ENCODE data around the gene SRRD. TPM values are rescaled to one million over a fixed set of nuclear protein-coding genes. Genes with fewer than 3 reads are reported as not detected.
A peak's percentile ranks its signal among the peaks of the same experiment; 100 is the strongest.

Gene SRRD, protein sequence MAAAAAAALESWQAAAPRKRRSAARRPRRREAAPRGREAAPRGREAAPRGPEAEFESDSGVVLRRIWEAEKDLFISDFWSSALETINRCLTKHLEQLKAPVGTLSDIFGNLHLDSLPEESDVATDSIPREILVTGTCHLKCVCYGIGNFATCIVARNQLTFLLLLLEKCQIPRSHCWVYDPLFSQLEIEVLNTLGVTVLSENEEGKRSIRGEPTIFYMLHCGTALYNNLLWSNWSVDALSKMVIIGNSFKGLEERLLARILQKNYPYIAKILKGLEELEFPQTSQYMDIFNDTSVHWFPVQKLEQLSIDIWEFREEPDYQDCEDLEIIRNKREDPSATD
- 20.7 and 23.1 TPM in 2 replicates for total RNA-seq (2014; rRNA removed; shearing (Covaris generic))
- total RNA-seq (2022): 33.0 and 36.6 TPM in 2 replicates
- percentile 83 among the genes with signal in this experiment for Bru-seq, nascent RNA
- BruChase-seq, experiment 1, labeled RNA remaining after a 6-hour chase: percentile 76 among the genes with signal in this experiment
- BruChase-seq, experiment 2, labeled RNA remaining after a 2-hour chase: percentile 87 among the genes with signal in this experiment
- long read RNA-seq, full-length matches to known transcripts: 47 of 59 reads
- long read RNA-seq, partial matches to known transcripts: 1 of 59 reads
- long read RNA-seq, other reads (novel, unspliced or antisense): 11 of 59 reads

DNA sequence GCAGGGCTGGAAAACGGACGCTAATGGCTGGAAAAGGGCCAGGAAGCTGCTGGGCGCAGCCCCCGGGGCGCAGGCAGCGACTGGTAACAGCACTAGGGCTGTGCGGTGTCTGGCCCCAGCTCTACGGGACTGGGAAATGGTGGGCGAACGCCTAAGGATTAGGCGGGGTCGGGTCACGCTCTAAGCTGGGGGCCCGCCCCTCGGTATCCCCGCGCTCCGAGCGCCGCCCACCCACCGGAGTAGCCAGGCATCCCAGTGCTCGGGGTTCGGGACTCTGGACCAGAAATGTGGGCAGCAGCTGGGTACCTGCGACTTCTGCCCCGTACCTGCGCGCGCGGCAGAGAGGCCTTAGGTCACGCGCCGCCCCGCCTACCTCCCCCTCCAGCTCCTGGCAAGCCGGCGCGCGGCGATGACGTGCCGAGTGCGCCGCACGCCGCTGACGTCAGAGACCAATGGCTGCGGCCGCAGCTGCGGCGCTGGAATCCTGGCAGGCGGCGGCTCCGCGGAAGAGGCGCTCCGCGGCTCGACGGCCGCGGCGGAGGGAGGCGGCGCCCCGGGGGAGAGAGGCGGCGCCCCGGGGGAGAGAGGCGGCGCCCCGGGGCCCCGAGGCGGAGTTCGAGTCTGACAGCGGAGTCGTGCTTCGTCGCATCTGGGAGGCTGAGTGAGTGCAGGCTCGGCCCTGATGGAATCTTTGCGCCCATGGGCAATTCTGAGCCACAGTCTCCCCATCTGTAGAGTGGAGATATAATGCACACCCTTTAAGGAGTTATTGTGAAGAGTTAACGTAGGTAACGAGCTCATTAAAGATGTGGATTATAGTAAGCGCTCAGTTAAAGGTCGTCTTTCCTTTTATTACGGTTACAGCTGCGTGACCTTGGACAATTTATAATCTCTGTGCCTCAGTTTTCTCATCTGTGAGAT is at the start of gene SRRD, which contains the start of gene HPS4:
TSS of gene SRRD (plus strand) at position 439 of the 921 bp plus-strand sequence. CDS start at position 453, 14 bp downstream.
TSS of gene HPS4 (minus strand) at position 345 of the 921 bp plus-strand sequence. CDS start 2,021 bp downstream, outside the sequence.
- Histone ChIP-seq H3K4me1 (ENCODE audit: insufficient read depth, low read length, poor library complexity, severe bottlenecking) (peaks cover 69% of the 10 kb centered on the region), H3K9me2 (ENCODE audit: insufficient read depth, low read length) (no peaks in the 10 kb centered on the region), H3K9me3 (ENCODE audit: low read length) (no peaks in the 10 kb centered on the region), H3K4me2 (ENCODE audit: low read length) (peak within 1 kb of the TSS; percentile 92), H3K36me3 (ENCODE audit: insufficient read depth, low read length) (peaks cover 36% of the 10 kb centered on the region), H3K79me2 (ENCODE audit: insufficient read depth, low read depth, low read length) (peaks cover 76% of the 10 kb centered on the region), H3K4me3 (ENCODE audit: low read depth, low read length, poor library complexity, severe bottlenecking) (peak within 1 kb of the TSS; percentile 86), H2AFZ (ENCODE audit: low read length) (peak within 1 kb of the TSS; percentile 48; the same call in 1 of the 2 replicates), H3K27ac (ENCODE audit: low read depth, low read length, poor library complexity, severe bottlenecking) (peak within 1 kb of the TSS; percentile 95), H4K20me1 (ENCODE audit: insufficient read depth, low read length) (peaks cover 7% of the 10 kb centered on the region; the same call in 1 of the 2 replicates)
- POLR2A ChIA-PET: interaction anchor here (1.0 to 6.0 kb wide), 10 partner anchors 9 to 190 kb away, joined by 3 to 34 read pairs (median 4); no protein-coding TSS in a partner anchor
- BruUV-seq (replicated peaks): no TSS peak
- no peak for TF ChIP-seq EZH2phosphoT487 (IDR thresholded peaks at IDR 0.05; ENCODE audit: borderline replicate concordance, low read depth, low read length)
- TF ChIP-seq, protein P1, sequence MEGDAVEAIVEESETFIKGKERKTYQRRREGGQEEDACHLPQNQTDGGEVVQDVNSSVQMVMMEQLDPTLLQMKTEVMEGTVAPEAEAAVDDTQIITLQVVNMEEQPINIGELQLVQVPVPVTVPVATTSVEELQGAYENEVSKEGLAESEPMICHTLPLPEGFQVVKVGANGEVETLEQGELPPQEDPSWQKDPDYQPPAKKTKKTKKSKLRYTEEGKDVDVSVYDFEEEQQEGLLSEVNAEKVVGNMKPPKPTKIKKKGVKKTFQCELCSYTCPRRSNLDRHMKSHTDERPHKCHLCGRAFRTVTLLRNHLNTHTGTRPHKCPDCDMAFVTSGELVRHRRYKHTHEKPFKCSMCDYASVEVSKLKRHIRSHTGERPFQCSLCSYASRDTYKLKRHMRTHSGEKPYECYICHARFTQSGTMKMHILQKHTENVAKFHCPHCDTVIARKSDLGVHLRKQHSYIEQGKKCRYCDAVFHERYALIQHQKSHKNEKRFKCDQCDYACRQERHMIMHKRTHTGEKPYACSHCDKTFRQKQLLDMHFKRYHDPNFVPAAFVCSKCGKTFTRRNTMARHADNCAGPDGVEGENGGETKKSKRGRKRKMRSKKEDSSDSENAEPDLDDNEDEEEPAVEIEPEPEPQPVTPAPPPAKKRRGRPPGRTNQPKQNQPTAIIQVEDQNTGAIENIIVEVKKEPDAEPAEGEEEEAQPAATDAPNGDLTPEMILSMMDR (conservative IDR thresholded peaks at IDR 0.05; ENCODE audit: low read length): no peak
- intact Hi-C loops (cut with micrococcal nuclease; ENCODE audit: unreplicated experiment): no loop called here
- CTCF ChIA-PET (ENCODE audit: unreplicated experiment): interaction anchor here (0.6 kb wide), 1 partner anchor 28 kb away, joined by 3 read pairs; no protein-coding TSS in a partner anchor
- peak; percentile 94 for DNase-seq (ENCODE audit: low spot score)

DNA sequence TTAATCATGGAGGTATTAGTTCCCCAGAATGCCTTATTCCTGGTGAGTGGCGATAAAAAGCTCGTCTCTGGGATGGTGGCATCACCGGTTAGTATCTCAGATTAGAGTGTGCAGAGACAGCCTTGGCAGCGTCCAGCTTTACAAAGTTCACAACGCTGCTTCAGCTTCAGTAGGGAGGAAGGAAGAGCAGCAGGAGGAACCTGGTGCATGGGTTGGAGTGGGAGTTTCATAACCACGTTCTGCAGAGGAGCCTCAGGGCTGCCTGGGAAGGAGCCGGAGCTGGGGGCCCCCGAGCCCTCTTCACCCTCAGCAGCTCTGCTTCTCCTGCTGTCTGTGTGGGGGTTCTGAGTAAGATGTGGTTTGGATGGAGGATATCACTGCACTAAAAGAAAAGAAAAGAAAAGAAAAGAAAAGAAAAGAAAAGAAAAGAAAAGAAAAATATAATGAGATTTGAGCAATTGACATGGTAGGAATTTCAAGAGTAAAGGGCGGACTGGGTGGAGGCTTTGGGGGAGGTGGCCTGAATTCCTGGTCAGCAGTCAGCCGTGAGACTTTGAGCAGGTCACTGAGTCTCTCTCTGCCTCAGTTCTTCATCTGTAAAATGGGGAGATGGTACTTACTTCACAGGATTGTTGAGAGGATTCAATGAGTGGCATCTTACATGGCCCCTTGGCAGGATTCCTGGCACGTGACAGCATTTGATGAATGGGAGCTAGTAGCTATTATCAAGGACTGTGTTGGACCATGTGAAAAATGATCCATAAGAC is 48.2 kb upstream of the SRRD start:
- DNase-seq (ENCODE audit: low spot score): no peak
- no peak overlapping the region for H3K27ac ChIP-seq (ENCODE audit: low read depth, low read length, poor library complexity, severe bottlenecking)
- no peak overlapping the region for H2AFZ ChIP-seq (ENCODE audit: low read length)
- H3K4me3 ChIP-seq (ENCODE audit: low read depth, low read length, poor library complexity, severe bottlenecking): no peak overlapping the region
- ChIA-PET POLR2A (interaction anchor here (0.6 kb wide), 1 partner anchor 43 kb away, joined by 3 read pairs; no protein-coding TSS in a partner anchor), CTCF (ENCODE audit: unreplicated experiment) (no interaction called here)
- H3K4me2 ChIP-seq (ENCODE audit: low read length): no peak overlapping the region
- H3K9me3 ChIP-seq (ENCODE audit: low read length): no peaks in the 10 kb centered on the region
- TF ChIP-seq, protein P1 (conservative IDR thresholded peaks at IDR 0.05; ENCODE audit: low read length): no peak
- TF ChIP-seq EZH2phosphoT487 (IDR thresholded peaks at IDR 0.05; ENCODE audit: borderline replicate concordance, low read depth, low read length): no peak
- no peaks in the 10 kb centered on the region for H3K79me2 ChIP-seq (ENCODE audit: insufficient read depth, low read depth, low read length)
- intact Hi-C loops (cut with micrococcal nuclease; ENCODE audit: unreplicated experiment): no loop called here
- no TSS peak for BruUV-seq (replicated peaks)
- peaks cover 23% of the 10 kb centered on the region for H3K4me1 ChIP-seq (ENCODE audit: insufficient read depth, low read length, poor library complexity, severe bottlenecking)
- H3K9me2 ChIP-seq (ENCODE audit: insufficient read depth, low read length): no peaks in the 10 kb centered on the region
- no peaks in the 10 kb centered on the region for H3K36me3 ChIP-seq (ENCODE audit: insufficient read depth, low read length)
- no peaks in the 10 kb centered on the region for H4K20me1 ChIP-seq (ENCODE audit: insufficient read depth, low read length)

All from OCI-LY7 (cell line).